HG03103 (cell line): ENCODE data around the gene CIZ1.

ENCODE experiments used
- ATAC-seq: cut with Tn5 transposase; IDR thresholded peaks from one replicate; pipeline ENCODE4 v1.9.1; 2021; ENCODE audit warnings: low read depth; ENCODE audit not compliant: unreplicated experiment

CIZ1 gene

DNA sequence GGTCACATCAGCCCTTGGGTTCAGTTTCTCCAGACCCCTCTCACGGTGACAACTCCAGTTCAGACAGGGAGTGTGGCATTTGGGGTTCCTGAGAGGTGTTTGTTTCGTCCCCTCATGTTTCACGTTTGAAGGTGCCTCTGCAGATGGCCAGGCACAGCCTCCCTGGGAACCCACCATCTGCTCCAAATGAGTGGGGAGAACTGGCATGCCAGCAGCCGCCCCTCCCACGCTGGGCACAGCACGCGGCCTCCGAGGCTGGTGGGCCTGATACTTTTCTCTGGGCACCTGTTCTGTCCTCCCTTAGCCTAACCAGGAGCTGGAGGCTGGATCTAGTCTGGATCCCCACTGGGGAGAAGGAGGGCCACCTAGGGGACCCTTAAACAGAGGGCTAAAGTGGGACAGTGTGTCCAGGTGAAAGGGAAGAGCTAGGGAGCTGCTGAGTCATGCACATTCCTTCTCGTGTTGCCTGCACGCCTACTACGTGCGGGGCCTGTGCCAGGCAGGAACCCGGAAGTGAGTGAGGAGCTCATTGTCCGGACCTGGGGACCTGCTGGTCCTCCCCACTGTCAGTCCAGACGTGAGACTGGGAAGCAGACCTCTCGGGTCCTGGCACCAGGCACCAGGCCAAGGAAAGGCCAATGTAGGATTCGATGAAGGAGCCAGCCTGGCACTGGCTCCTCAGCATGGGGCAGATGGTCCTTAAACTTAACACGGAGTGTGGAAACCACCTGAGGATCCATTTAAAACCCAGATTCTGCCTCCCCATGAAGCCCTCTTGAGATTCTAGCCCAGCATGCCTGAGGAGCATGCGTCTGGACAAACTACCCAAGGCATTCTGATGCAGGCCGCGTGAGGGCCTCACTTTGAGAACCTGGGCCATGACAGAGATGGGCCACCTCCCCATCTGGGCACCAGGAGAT lies 23.5 kb upstream of the CIZ1 start:
- ATAC-seq = no peak

DNA sequence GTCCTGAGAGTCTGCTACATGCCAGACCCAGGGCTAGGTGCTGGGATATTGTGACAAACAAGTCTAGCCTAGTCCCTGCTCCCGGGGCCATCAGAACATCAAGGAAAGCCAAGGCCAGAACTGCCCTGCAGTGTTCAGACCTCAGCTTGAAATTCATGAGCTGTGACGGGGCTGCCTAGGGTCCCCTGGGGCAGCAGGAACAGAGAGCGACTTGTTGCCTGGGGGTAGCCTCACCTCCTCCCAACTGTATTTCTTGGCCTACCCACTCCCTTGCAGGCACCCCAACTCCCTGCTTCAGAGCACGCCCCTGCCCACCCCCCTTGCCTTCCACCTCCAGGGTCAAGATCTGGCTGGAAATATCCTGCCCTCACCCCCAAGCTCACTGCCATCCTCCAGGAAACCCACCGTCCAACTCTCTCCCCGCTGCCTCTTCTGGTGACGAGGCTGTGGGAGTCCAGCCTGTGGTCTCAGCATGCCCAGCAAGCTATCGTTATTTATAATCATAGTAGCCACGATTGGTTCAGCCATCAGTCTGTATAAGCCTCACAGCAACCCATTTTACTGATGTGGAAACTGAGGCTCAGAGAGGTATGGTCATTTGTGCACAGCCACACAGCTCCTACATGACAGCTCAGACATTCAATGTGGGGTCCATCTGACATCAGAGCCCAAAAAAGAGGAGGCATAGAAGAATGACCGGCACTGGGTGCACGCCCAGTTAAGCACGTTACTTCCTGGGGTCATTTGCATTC lies 22.6 kb upstream of the CIZ1 start:
- ATAC-seq = no peak

- ATAC-seq = no peak
Measured at GRCh38 chr9:128211981-128212281, 20.6 kb upstream of the CIZ1 start.

GRCh38 chr9:128211186-128211980 lies 20.0 kb upstream of the CIZ1 start:
- ATAC-seq = no peak

- no peak for ATAC-seq
Measured at GRCh38 chr9:128208946-128209669, 17.7 kb upstream of the CIZ1 start.

DNA sequence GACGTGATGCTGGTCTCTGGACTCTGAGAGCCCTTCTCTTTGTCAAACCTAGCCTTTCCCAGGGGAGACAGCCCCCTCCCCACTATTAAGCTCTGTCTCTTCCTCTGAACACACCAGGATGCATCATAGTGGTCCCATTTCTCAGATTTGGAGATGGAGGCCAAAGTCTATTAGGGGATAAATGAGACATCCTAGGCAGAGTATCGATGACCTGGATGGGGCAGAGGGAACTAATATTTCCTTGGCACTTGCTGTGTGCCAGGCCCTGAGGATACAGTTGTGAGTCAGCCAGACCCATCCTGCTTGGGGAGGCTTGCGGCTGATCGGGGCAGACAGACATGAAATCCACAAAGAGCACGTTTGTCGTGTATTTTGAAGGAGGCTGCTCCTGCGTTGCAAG lies 17.0 kb upstream of the CIZ1 start:
- ATAC-seq = no peak

DNA sequence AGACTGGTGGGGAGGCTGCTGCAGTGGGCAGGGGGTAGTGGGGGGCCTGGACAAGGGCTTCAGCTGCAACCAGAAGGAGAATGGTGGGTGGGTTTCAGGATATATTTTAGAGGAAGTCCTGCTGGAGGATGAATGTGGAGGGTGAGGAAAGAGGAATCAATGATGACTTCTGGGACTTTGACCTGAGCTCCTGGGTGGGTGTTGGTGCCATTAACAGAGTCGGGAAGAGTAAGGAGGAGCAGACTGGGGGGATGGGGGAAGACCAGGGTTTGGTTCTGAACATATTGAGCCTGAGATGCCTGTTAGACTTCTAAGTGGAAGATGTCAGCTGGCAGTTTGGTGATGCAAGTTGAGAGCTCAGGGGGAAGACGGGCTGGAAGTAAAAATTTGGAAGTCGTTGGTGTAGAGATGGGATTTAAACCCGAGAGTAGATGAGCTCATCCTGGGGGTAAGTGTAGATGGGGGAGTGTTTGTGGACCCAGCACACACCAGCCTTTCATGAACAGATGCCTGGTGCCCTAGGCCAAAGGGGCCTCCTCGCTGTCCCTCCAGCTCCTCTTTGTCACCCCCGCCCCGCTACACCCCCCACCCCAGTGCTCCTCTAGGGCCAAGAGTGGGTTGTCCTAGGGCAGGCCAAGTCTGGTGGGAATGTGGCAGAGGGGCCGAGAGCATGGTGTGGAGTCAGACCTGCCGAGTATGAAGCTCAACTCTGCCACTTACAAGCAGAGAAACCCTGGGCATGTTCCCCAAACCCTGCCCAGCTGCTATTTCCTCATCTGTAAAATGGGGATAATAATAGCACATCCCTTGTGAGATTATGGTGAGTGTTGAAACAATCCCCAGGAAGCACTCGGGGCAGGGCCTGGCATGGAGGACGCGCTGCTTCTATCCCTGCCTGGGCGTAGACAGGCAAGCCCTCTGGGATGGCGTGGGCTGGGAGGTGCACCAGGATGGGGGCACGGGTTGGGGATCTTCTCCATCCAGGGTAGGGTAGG lies 15.8 kb upstream of the CIZ1 start:
- ATAC-seq = no peak

DNA sequence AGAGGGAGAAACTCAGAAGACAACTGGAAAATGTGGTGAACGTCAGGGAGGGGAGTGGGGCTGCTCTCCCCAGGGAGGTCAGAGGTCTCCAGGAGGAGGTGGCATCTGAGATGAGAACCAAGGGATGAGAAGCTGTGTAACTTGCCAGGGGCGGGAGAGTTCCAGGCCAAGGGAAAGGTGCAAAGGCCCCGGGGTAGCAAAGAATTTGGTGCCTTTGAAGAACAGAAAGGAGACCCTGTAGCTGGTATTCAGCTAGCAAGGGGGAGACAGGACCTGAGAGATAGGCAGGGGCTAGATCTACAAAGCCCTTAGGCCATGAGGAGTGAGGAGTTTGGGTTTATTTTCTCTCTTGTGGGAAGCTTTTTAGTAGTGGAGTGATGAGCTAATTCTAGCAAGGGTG lies 15.1 kb upstream of the CIZ1 start:
- ATAC-seq = no peak

DNA sequence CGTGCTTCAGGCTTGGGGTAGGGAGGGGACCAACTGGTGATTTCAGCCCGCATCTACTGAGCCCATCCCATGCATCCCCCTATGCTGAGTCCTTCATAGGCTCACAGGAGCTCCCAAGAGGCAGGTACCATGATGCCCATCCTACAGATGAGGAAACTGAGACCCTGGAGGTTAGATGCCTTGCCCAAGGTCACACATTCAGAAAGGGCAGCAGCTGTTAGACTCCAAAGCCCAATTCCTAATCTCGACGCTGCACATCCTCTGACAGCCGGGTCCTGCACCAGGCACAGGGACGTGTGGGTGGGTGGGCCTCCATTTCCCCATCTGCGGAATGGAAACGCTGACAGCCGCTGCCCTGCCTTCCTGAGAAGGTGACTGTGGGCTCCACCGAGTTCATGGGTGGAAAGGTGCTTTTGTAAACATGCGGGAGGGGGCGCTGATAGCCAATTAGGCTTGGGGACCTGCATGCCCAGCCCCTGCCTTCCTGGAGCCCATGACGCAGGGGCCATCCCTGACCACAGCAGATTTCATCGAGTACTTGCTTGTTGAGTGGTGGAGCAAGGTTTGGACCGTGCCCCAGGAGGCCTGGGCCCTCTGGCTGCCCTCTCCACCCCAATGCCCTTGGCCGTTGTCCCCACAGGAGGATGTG lies 14.0 kb upstream of the CIZ1 start:
- ATAC-seq = no peak

- no peak for ATAC-seq
Measured at GRCh38 chr9:128204858-128205257, 13.5 kb upstream of the CIZ1 start.

- no peak for ATAC-seq
Measured at GRCh38 chr9:128203707-128204551, 12.6 kb upstream of the CIZ1 start.

DNA sequence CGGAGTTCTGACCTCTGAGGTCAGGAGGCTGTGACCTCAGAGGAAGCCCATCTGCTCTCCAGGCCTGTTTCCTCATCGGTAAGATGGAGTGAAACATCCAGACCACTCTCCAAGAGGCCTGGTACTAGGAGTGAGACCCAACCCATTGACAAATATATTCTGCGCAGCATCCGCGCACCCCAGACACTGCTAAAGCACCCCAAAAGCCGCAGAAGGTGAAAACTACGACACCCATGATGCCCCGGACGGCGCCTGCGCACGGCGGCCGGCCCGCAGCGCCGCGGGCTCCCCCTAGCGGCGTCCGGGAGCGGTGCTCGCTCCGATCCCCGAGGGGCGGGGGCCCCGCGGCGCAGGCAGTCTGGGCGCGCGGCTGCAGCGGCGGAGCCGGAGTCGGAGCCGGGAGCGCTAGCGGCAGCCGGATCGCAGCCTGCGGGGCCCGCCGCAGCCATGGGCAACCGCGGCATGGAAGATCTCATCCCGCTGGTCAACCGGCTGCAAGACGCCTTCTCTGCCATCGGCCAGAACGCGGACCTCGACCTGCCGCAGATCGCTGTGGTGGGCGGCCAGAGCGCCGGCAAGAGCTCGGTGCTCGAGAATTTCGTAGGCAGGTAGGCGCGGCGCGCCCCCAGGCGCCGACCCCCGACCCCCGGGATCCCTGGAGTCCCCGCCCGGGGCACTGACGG lies 11.8 kb upstream of the CIZ1 start, which contains the start of gene DNM1:
Gene DNM1 (plus strand): TSS at position 356 of the 683 bp plus-strand sequence. CDS start 92 bp downstream, at position 448.
- ATAC-seq = peak; percentile 77

DNA sequence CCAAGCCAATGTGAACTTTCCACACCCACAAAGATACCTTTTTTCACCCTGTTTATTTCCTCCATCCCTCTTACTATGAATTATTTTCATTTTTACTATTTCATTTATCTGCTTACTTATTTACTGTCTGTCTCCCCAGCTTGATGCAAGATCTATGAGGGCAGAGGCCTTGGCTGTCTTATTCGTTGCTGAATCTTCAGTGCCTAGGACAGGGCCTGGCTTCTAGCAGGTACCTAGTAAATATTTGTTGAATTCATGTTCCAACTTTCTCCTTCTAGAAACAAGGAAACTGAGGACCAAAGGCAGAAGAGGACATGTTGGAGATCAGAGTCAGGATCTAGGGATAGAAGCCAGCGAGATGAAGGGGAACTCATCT lies 11.3 kb upstream of the CIZ1 start:
- no peak for ATAC-seq

DNA sequence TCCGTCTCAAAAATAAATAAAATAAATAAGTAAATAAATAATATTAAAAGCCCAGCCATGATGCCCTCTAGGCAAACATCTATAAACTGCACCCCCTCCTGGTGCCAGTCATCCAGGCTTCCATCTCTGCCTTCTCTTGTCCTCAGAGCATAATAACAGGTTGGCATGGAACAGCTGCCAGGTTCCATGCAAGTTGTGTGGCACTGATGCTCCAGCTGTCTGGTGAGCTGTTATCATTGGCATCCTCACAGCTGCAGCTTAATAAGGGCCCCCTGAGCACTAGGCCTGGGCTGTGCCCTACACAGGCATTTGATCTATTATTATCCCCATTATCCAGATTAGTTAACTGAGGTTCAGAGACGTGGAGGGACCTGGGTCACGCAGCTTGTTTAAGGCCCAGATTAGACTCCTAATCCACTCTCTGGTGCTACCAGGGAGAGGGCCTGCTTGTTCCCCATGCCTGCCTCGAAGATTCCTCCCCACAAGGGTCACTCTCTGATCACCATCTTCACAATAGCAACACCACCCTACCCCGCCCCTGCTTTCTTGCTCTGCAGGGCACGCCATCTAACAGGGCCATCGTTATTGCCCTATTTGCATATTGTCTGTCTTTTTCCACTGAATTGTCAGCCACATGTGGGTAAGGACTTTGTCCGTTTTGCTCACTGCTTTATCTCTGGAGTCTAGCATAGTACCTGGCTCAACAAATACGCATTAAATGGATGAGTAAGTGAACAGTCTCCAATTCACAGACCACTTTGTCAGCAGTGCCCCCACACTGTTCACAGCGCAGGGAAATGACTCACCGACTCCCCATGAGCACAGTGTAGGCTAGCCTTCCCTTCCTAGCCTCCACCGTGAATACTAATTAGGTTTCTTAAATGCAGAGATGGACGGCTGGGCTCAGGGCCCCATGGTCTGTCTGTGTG lies 10.3 kb upstream of the CIZ1 start:
- no peak for ATAC-seq

DNA sequence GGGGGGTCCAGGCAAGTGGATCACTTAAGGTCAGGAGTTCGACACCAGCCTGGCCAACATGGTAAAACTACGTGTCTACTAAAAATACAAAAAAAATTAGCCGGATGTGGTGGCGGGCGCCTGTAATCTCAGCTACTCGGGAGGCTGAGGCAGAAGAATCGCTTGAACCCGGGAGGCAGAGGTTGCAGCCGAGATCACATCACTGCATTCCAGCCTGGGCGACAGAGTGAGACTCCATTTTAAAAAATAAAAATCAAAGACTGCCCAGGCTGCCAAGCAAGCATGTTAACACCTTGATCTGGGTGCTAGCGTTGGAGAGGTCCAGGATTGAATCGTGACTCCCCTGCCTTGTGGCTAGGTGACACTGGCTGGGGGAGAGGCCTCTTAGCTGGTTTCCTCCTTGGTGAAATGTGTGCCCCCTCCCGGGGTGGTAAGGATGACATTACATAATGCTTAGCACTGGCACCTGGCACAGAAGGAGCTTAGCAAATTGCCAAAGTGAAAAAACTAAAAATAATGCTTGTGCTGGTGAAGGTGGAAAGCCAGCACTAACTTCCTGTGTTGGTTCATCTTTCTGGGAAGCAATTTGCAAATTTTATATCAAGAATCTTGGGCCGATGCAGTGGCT lies 2.2 kb upstream of the CIZ1 start:
- no peak for ATAC-seq
